Measurements from ENCODE around the gene HBA1.
"Not testable (repeated sequence)": the region's sequence is repeated elsewhere in the genome, so short reads cannot be mapped to it uniquely, and the experiment has no call there.

- not testable (repeated sequence) for TF ChIP-seq ZFP30, ZFP3 (CRISPR knock-in tag; IDR thresholded peaks at IDR 0.05)
These were observed at the start of gene HBA1 for GRCh38 chr16:176477-177382.
